ENCODE results near the gene LRRC72.

GRCh38 chr7:16599860-16600259, 73.2 kb downstream of the LRRC72 start:
- TF ChIP-seq CTCF (IDR thresholded peaks at IDR 0.05) (no peak), POLR2AphosphoS5 (IDR thresholded peaks at IDR 0.05) (peak; percentile 30)

Measured in prostate gland (tissue), 2 donors.